Activated CD4-positive, alpha-beta T cell treated with anti-CD3 and anti-CD28 coated beads, Interleukin-2, amount 50 U/mL, for 48 hours (primary cell): Measurements from ENCODE around the gene CGN.
"Not testable (repeated sequence)": the region's sequence is repeated elsewhere in the genome, so short reads cannot be mapped to it uniquely, and the experiment has no call there.

ENCODE experiments used
- DNase-seq, 2 experiments: peaks; one replicate each; pipeline ENCODE4 v3.0.0-alpha.2; 2020

Gene CGN

GRCh38 chr1:151499930-151500329 is 11.3 kb upstream of the CGN start:
- DNase-seq: no peak

- DNase-seq: no peak
Measured at GRCh38 chr1:151501474-151501873, 9.7 kb upstream of the CGN start.

- no peak for DNase-seq
Measured at GRCh38 chr1:151502035-151502700, 9.0 kb upstream of the CGN start.

- DNase-seq: no peak
Measured at GRCh38 chr1:151502859-151503780, 8.1 kb upstream of the CGN start.

- no peak for DNase-seq
Measured at GRCh38 chr1:151504252-151504651, 6.9 kb upstream of the CGN start.

DNA sequence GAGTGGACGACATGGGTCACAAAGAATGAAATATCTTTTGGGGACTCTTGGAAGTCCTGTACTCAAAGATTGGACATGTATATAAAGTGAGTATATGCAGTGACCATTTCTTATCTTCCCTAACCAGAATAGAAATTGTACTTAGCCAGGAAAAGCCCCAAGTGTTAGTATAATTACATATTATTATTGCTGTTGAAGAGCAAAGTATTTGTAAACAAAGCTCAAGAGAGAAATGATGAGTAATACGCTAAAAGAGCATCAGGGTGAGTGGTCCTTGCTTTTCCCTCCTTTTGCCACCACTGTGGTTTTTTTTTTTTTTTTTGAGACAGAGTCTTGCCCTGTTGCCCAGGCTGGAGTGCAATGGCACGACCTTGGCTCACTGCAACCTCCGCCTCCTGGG is 6.4 kb upstream of the CGN start:
- DNase-seq: no peak

DNA sequence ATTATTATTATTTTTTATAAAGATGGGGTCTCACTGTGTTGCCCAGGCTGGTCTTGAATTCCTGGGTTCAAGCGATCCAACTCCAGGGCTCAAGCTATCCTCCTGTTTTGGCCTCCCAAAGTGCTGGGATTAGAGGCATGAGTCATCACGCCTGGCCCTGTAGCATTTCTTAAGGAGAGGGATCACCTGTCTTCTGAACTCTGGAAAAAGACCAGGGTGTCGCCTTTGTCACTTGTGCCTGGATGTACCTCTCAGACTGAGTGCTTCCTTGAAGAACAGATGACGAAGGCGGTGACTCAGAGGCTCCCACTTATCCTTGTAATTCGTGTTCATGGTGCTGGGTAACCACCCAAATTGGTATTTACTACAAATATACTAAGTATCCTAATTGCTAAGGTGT is 2.4 kb upstream of the CGN start:
- no peak for DNase-seq

DNA sequence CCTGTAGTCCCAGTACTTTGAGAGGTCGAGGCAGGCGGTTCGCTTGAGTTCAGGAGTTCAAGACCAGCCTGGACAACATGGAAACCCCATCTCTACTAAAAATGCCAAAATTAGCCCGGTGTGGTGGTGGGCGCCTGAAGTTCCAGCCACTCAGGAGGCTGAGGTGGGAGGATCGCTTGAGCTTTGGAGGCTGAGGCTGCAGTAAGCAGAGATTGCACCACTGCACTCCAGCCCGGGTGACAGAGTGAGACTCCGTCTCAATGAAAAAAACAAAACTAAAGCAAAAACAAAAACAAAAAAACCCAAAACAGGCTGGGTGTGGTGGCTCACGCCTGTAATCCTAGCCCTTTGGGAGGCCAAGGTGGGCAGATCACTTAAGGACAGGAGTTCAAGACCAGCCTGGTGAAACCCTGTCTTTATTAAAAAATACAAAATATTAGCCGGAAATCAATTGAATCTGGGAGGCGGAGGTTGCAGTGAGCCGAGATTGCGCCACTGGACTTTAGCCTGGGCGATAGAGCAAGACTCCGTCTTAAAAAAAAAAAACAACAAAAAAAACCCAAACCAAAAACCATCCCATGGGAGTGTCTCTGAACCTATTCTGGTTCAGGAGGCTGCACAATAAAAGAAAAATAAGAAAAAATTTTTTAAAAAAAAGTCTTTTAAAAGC is 1.7 kb upstream of the CGN start:
- DNase-seq: no peak

GRCh38 chr1:151510020-151510405 is 1.2 kb upstream of the CGN start:
- DNase-seq: no peak

- DNase-seq: no peak
Measured at GRCh38 chr1:151510614-151510956, 602 bp upstream of the CGN start.

- DNase-seq: peak; percentile 31 to 44
Measured at GRCh38 chr1:151511636-151512215, 539 bp downstream of the CGN start.

- no peak for DNase-seq
Measured at GRCh38 chr1:151512326-151512725, 1.1 kb downstream of the CGN start.

DNA sequence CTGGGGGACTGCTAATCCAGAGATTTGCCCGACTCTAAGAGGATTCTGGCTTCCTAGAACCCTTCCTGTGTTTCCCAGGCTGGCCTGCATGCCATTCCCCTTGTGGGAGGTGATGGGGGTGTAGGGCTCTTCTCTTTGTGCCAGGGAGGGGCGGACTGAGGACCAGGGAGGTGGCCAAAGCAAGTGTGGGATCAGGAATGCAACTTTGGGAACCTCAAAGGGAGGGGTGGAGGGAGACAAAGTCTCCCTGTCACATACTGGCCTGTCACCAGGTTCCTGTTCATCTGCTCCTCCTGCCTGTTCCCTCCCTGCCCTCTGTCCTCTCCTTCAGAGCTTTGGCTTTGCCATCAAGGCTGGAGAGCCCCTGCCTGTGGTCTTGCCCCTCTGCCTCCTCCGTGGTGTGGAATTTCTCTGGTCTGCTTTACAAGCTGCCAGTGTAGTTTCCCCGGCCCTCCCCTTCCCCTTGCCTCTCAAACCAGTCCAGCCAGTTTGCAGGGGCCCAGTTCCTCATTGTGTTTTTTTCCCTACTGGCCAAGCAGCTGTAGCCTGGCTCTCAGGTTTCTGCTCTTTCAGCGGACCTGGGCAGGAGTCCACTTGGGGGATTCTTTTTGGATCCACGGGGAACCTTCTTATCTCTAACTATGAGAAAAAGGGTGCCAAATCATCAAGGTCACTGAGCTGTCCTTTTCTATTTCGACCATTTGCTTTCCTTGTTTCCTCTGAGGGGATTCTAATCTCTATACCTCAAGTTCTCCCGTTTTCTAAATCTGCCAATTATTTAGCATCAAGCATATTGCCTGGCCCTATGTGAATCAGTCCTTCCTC is 1.8 kb downstream of the CGN start:
- DNase-seq: no peak

- peak; percentile 26 to 38 for DNase-seq
Measured at GRCh38 chr1:151513626-151514121, 2.5 kb downstream of the CGN start.

DNA sequence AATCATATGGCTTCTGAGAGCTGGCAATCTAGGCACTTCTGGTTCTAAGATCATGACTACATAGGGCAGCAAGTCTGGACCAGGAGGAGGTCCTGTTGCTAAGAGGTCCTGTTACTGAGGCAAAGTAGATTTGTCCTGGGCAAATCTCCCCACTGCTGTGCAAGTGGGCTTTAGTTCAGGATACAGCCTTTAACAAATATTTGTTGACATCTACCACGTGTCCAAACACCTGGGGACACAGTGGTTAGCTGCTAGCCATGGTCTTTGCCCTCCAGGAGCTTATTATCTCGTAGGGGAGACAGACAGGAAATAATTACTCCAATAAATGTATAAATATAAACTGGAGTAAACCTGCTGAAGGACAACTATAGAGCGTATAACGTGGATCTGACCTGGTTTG is 3.2 kb downstream of the CGN start:
- DNase-seq: no peak

DNA sequence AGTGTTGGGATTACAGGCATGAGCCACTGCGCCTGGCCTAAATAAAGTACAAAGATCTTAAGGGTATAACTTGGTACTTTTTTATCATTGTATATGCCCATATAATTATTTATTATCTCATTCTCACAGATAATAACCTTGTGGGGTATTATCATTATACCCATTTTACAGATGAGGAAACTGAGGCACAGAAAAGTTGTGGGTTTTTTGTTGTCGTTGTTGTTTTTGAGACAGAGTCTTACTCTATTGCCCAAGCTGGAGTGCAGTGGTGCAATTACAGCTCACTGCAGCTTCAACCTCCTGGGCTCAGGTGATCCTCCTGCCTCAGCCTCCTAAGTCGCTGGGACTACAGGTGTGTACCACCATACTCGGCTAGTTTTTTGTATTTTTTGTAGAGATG is 4.1 kb downstream of the CGN start:
- DNase-seq: no peak

DNA sequence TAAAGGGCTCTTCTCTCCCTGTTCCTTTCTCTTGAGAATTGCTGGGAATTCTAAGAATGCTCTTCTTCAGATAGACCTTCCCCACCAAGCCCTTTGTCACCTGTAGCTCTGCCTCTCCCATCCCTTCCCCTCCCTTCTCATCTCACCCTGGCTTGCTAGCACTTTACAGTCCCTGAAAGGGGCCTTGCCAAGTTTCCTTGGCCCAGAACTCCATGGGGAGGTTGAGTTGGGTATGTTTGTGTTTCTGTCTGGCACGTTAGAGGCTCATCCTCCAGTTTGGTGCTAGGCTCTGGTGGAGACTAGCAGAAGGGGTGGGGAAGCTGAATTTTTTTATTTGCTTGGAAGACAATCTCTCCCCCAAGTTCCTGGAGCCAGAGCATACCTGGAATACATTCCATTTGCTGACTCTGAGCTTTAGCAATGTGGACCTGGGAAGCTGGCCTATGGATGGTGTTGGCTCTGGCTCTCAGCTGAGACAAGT is 4.9 kb downstream of the CGN start:
- no peak for DNase-seq

DNA sequence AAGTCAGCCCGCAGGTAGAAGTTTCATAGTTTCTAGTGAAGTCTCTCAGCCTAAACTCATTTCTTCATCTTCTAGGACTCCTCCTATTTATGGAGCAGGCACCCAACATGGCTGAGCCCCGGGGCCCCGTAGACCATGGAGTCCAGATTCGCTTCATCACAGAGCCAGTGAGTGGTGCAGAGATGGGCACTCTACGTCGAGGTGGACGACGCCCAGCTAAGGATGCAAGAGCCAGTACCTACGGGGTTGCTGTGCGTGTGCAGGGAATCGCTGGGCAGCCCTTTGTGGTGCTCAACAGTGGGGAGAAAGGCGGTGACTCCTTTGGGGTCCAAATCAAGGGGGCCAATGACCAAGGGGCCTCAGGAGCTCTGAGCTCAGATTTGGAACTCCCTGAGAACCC is 7.2 kb downstream of the CGN start:
- no peak for DNase-seq

DNA sequence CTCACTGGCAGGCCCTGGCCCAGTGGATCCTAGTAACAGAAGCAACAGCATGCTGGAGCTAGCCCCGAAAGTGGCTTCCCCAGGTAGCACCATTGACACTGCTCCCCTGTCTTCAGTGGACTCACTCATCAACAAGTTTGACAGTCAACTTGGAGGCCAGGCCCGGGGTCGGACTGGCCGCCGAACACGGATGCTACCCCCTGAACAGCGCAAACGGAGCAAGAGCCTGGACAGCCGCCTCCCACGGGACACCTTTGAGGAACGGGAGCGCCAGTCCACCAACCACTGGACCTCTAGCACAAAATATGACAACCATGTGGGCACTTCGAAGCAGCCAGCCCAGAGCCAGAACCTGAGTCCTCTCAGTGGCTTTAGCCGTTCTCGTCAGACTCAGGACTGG is 7.7 kb downstream of the CGN start:
- DNase-seq: no peak

GRCh38 chr1:151519667-151520066 is 8.5 kb downstream of the CGN start:
- no peak for DNase-seq

DNA sequence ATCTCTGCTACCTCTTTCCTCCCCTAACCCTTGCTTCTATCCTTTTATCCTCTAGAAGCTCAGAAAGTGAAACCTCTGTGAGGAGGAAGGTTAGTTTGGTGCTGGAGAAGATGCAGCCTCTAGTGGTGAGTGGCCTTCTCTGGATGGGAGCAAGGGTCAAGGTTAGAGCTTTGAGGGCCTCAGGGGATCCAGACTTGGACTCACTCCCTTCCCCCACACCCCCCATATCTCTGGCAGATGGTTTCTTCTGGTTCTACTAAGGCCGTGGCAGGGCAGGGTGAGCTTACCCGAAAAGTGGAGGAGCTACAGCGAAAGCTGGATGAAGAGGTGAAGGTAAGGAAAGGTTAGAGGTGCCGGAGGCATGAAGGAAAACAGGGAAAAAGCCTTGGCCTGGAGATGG is 9.2 kb downstream of the CGN start:
- DNase-seq: no peak

DNA sequence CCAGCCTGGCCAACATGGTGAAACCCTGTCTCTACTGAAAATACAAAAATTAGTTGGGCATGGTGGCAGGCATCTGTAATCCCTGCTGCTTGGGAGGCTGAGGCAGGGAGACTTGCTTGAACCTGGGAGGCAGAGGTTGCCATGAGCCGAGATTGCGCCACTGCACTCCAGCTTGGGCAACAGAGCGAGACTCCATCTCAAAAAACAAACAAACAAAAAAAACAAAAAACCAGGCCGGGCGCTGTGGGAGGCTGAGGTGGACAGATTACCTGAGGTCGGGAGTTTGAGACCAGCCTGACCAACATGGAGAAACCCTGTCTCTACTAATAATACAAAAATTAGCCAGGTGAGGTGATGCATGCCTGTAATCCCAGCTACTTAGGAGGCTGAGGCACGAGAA is 11.2 kb downstream of the CGN start:
- not testable (repeated sequence) for DNase-seq
